WTC11 (cell line): Measurements from ENCODE around the gene MSI2. TPM values are rescaled to one million over a fixed set of nuclear protein-coding genes. Genes with fewer than 3 reads are reported as not detected.

ENCODE experiments used
- ATAC-seq: fragments of 200-7000 bp; cut with Tn5 transposase; 2 replicates; pipeline ENCODE4 v1.10.0; 2021; ENCODE audit warnings: mild to moderate bottlenecking, moderate library complexity
- CTCF ChIA-PET: fragments of 300-600 bp; sonication (Branson Sonifier 250); formaldehyde crosslinking; loops from one replicate; lab custom pipeline; 2021; ENCODE audit warnings: antibody characterized with exemption; lab: Charles Lee
- POLR2A ChIA-PET: fragments of 350-600 bp; sonication (Branson Sonifier 250); formaldehyde crosslinking; loops from one replicate; lab custom pipeline; 2021; ENCODE audit warnings: antibody characterized with exemption; lab: Charles Lee
- DNase-seq: peaks from one replicate; pipeline ENCODE4 v3.0.0; 2021; ENCODE audit warnings: low spot score
- H3K27ac Mint-ChIP-seq: 2 replicates; pipeline ENCODE4 v1.8.0; 2021; ENCODE audit warnings: mixed read lengths
- H3K27me3 Mint-ChIP-seq: 2 replicates; pipeline ENCODE4 v1.8.0; 2021; ENCODE audit warnings: low read depth, mild to moderate bottlenecking, moderate library complexity, mixed read lengths
- H3K36me3 Mint-ChIP-seq: 2 replicates; pipeline ENCODE4 v1.8.0; 2021; ENCODE audit warnings: mixed read lengths
- H3K4me1 Mint-ChIP-seq: 2 replicates; pipeline ENCODE4 v1.8.0; 2022; ENCODE audit warnings: mixed read lengths
- H3K4me3 Mint-ChIP-seq: 2 replicates; pipeline ENCODE4 v1.8.0; 2021; ENCODE audit warnings: mild to moderate bottlenecking, moderate library complexity, mixed read lengths
- H3K9me3 Mint-ChIP-seq: 2 replicates; pipeline ENCODE4 v1.8.0; 2021; ENCODE audit warnings: mixed read lengths
- ATF6 ChIP-seq: sonication (generic); formaldehyde crosslinking; IDR thresholded peaks from 2 replicates; pipeline ENCODE4 v1.8.1; 2023; ENCODE audit warnings: mild to moderate bottlenecking, missing genetic modification reagents
- E2F1 ChIP-seq: sonication (generic); formaldehyde crosslinking; IDR thresholded peaks from 2 replicates; pipeline ENCODE4 v1.8.0; 2022; ENCODE audit warnings: mild to moderate bottlenecking, missing genetic modification reagents
- FOXP1 ChIP-seq: sonication (generic); formaldehyde crosslinking; IDR thresholded peaks from 2 replicates; pipeline ENCODE4 v1.8.0; 2022; ENCODE audit warnings: missing genetic modification reagents, mild to moderate bottlenecking, moderate library complexity, borderline replicate concordance
- FOXP4 ChIP-seq: sonication (generic); formaldehyde crosslinking; IDR thresholded peaks from 2 replicates; pipeline ENCODE4 v1.8.0; 2022; ENCODE audit warnings: mild to moderate bottlenecking, missing genetic modification reagents
- OVOL2 ChIP-seq: fragments of 250-450 bp; sonication (Bioruptor Pico); IDR thresholded peaks from 2 replicates; pipeline ENCODE4 v1.9.0; 2021; ENCODE audit warnings: mild to moderate bottlenecking, borderline replicate concordance
- RORB ChIP-seq: fragments of 250-450 bp; sonication (Bioruptor Pico); IDR thresholded peaks from 2 replicates; pipeline ENCODE4 v1.9.0; 2021; ENCODE audit warnings: mild to moderate bottlenecking
- SP1 ChIP-seq: sonication (generic); formaldehyde crosslinking; conservative IDR thresholded peaks from 2 replicates; pipeline ENCODE4 v1.8.1; 2022; ENCODE audit warnings: missing genetic modification reagents
- STAT6 ChIP-seq: sonication (generic); formaldehyde crosslinking; conservative IDR thresholded peaks from 2 replicates; pipeline ENCODE4 v1.8.1; 2023; ENCODE audit warnings: mild to moderate bottlenecking, low read depth, missing genetic modification reagents, moderate library complexity
- USF1 ChIP-seq: sonication (generic); formaldehyde crosslinking; IDR thresholded peaks from 2 replicates; pipeline ENCODE4 v1.8.0; 2022; ENCODE audit warnings: mild to moderate bottlenecking, missing genetic modification reagents
- USF2 ChIP-seq: sonication (generic); formaldehyde crosslinking; IDR thresholded peaks from 2 replicates; pipeline ENCODE4 v1.8.1; 2023; ENCODE audit warnings: mild to moderate bottlenecking, missing genetic modification reagents, moderate library complexity
- ZNF396 ChIP-seq: fragments of 250-450 bp; sonication (Bioruptor Pico); IDR thresholded peaks from 2 replicates; pipeline ENCODE4 v1.8.0; 2021; ENCODE audit warnings: mild to moderate bottlenecking, moderate library complexity, borderline replicate concordance
- ZNF671 ChIP-seq: fragments of 250-450 bp; sonication (Bioruptor Pico); IDR thresholded peaks from 2 replicates; pipeline ENCODE4 v1.8.0; 2021; ENCODE audit warnings: mild to moderate bottlenecking
- ZSCAN18 ChIP-seq: fragments of 250-450 bp; sonication (Bioruptor Pico); IDR thresholded peaks from 2 replicates; pipeline ENCODE4 v2.1.2; 2022; ENCODE audit warnings: mild to moderate bottlenecking, moderate library complexity
- total RNA-seq: library from RNA; stranded (reverse); gene quantifications from 3 replicates; pipeline ENCODE4 v1.2.3, GENCODE V29; 2021

MSI2 gene
- total RNA-seq, 1 experiment from 2014 or later = 82.1 TPM

- TF ChIP-seq FOXP4 (CRISPR knock-in tag) (no peak), ZNF671 (CRISPR knock-in tag) (no peak), FOXP1 (CRISPR knock-in tag) (no peak), ZNF396 (CRISPR knock-in tag) (no peak)
Measured at GRCh38 chr17:57633236-57633635, 376.9 kb downstream of the MSI2 start (continued).

GRCh38 chr17:57634713-57635465 is 378.6 kb downstream of the MSI2 start:
- no peak for ATAC-seq
- POLR2A ChIA-PET = no interaction called here
- peaks cover 10% of the 10 kb centered on the region for H3K9me3 Mint-ChIP-seq

GRCh38 chr17:57636274-57636673 is 380.0 kb downstream of the MSI2 start:
- H3K9me3 Mint-ChIP-seq = peaks cover 10% of the 10 kb centered on the region
- H3K27ac Mint-ChIP-seq = peak overlapping the region; percentile 92
- no peak overlapping the region for H3K4me3 Mint-ChIP-seq
- peak; percentile 55 for ATAC-seq
- peaks cover 18% of the 10 kb centered on the region for H3K4me1 Mint-ChIP-seq
- DNase-seq = no peak
- no peak for TF ChIP-seq ZSCAN18
- no peak for TF ChIP-seq STAT6 (CRISPR knock-in tag)
- TF ChIP-seq ATF6 (CRISPR knock-in tag) = no peak
- TF ChIP-seq USF1 (CRISPR knock-in tag) = no peak
- TF ChIP-seq OVOL2 = no peak
- ChIA-PET POLR2A (no interaction called here), CTCF (interaction anchor here (1.3 to 2.7 kb wide), 4 partner anchors 14 to 393 kb away, joined by 3 to 18 read pairs (median 6); no protein-coding TSS in a partner anchor)
- H3K36me3 Mint-ChIP-seq = peaks cover 9% of the 10 kb centered on the region
- H3K27me3 Mint-ChIP-seq = no peaks in the 10 kb centered on the region

More at GRCh38 chr17:57634713-57635465, 378.6 kb downstream of the MSI2 start:
- Mint-ChIP-seq H3K27me3 (no peaks in the 10 kb centered on the region), H3K4me3 (no peak overlapping the region), H3K36me3 (peaks cover 9% of the 10 kb centered on the region), H3K4me1 (peaks cover 18% of the 10 kb centered on the region), H3K27ac (no peak overlapping the region)
- TF ChIP-seq RORB (no peak), SP1 (CRISPR knock-in tag) (no peak), USF2 (CRISPR knock-in tag) (peak; percentile 40; the same call in 1 of the 2 replicates), E2F1 (no peak)
- CTCF ChIA-PET = interaction anchor here (1.1 to 2.7 kb wide), 2 partner anchors 37 to 47 kb away, joined by 3 to 18 read pairs; no protein-coding TSS in a partner anchor
- DNase-seq = no peak
